GM23248 (cell line): ENCODE results near the gene CNTNAP1.

Experiments used
- EZH2 ChIP-seq: fragments of 200-600 bp; sonication (generic); IDR thresholded peaks from 2 replicates; pipeline ENCODE4 v1.6.1; 2018; ENCODE audit warnings: antibody characterized with exemption, mild to moderate bottlenecking; ENCODE audit not compliant: insufficient read depth, poor library complexity, severe bottlenecking
- EZH2phosphoT487 ChIP-seq: fragments of 200-600 bp; sonication (generic); IDR thresholded peaks from 2 replicates; pipeline ENCODE4 v1.6.1; 2018; ENCODE audit warnings: antibody characterized with exemption, moderate library complexity, mild to moderate bottlenecking, low read depth; ENCODE audit not compliant: insufficient read depth

DNA sequence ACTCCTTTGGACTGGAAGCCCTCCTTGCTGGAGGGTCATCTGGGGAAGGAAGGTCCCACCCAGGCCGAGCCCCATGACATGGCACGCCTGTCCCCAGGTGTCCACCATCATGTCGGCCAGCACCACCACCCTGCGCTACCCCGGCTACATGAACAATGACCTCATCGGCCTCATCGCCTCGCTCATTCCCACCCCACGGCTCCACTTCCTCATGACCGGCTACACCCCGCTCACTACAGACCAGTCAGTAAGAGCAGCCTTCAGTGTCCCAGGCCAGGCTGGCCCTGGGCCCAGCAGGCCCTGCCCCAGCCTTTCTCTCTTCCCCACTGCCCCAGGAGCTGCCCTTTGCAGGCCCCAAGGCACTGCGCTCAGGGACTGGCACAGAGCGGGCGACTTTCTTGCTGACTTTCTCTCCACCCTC is 16.7 kb upstream of the CNTNAP1 start:
- TF ChIP-seq EZH2 = no peak
- no peak for TF ChIP-seq EZH2phosphoT487
